NCI-H187 (cell line): ENCODE data around the gene GLS.
"Not testable (repeated sequence)": the region's sequence is repeated elsewhere in the genome, so short reads cannot be mapped to it uniquely, and the experiment has no call there.

Source experiments
- DNase-seq, 2 experiments: peaks; one replicate each; lab custom pipeline; 2025; lab: John Stamatoyannopoulos, UW

GLS gene

DNA sequence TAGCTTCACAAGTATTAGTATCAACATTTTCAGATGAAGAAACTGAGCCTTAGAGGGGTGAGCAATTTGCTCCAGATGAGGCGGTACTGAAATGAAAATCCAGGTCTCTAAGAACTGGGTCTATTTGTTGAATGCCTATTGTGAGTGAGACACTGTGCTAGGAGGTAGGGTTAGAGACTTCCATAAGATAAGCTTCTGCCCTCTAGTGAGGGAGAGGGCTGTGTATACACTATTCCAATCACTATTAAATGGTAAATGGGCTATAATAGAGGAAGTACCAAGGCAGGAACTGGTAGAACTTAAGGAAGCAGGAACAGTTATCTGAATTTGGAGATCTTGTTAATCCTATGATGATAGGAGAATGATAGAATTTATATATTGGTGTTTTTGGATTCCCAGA lies 23.6 kb upstream of the GLS start:
- DNase-seq = no peak

DNA sequence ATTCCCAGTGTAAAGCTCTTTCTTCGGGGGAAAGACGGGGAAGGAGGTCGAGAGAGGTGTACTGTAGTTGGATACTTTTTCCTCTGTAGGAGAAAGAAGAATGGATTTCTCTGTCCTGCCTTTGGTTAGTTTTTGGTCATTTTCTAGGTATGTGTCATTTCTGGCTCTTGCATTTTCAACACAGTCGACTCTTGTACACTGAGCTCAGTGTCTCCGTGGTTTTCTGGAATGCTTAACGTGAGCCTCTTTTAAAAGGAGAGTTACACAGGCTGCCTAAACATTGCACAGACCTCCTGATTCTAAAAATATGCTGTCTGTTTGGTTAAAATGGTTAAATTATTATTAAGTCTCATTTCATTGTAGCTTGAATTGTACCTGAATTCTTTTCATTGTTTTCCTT lies 21.8 kb upstream of the GLS start:
- no peak for DNase-seq

DNA sequence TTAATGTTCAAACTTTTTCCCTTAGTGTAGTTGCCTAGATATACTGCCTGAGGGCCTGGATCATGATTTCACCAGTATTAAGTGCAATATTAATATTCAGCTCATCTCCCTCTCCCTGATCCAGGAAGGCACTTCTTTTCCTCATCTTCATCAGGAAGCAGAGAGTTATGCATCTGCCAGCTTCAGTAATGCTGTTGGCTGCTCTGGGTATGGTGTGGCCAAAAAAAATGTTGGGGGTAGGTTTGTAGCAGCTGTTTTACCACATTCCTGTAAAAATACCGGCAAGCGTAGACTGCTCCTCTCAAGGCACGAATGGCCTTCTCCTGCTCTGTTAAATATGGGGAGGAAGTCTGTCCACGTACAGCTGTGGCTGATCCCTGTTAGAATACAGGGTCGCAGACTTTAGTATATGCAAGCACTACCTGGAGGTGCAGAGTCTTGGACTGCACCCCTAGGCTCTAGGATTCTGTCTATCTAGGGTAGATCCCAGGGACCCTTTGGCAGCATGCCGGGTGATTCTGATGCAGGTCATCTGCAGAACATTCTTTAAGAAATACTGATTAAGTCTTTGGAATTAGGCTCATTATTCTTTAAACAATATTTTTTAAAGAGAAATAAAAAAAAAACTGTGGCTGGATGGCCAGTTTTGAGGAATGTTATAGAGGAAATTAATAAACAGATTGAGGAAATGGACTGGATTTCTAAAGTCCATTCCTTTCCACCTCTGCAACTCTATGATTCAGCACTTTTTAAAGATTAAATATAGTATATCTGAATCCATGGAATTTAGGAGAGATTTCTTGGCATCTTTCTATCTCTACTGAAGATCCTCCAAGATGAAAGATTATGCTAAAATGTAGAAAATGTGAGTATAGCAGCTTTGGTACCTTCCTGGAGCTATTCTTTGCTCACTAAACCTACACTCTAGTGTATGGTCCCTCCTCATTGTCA lies 21.0 kb upstream of the GLS start:
- no peak for DNase-seq

DNA sequence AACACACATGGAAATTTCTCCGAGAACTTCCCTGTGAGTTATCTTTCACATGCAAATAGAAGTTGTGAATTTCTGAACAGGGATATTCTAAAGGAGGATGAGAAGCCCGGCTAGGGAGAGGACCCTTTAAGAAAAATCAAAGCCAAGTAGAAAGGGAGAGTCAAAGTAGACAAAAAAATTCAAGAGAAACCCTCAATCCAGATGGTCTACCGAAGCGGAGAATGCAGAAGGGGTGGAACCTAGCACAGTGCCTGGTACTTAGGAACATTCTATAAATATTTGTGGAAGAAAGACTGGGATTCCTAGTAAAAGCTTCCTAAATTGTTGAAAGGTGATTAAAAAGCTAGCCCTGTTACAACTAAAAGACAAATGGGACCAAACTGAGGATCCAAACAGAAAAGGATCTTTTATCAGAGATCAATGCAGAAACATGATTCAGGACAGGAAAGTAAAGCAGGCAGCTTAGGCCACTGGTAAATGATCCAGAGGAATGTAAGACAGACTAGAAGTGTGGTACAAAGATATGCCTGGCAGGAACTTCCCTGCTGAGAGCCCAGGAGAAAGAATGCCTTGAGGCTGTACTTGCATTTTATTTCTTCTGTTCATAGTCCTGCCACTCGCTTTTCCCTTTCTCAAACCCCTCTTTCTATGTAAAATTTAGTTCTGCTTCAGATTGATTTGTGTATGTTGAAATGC lies 19.5 kb upstream of the GLS start:
- no peak for DNase-seq

DNA sequence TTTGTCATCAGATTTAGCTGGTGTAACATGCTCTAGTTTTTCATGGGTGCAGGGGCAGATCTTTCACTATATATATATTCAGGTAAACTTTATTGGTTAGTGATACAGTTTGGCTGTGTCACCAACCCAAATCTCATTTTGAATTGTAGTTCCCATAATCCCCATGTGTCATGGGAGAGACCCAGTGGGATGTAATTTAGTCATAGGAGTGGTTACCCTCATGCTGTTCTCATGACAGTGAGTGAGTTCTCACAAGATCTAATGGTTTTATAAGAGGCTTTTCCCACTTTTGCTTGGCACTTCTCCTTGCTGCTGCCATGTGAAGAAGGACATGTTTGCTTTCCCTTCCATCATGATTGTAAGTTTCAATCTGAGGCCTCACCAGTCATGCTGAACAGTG lies 18.5 kb upstream of the GLS start:
- peak in 1 of 2 experiments; percentile 47 for DNase-seq

DNA sequence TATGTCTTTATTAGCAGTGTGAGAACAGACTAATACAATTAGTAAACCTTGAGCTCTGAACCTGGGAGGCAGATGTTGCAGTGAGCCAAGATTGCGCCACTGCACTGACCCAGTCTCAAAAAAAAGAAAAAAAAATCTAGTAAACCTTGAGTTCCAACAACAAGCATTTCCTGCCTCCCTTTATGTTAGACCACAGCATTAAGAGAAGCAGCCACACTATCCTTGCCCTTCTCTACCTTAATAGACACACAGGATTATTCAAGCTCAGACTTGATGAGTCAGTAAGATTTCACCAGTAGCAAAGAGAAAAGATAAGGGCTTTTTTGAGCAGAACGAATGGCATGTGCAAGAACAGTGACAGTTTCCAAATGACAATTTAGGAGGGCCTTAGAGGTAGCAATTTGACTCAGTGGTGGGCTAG lies 18.0 kb upstream of the GLS start:
- DNase-seq = peak in 1 of 2 experiments; percentile 47

DNA sequence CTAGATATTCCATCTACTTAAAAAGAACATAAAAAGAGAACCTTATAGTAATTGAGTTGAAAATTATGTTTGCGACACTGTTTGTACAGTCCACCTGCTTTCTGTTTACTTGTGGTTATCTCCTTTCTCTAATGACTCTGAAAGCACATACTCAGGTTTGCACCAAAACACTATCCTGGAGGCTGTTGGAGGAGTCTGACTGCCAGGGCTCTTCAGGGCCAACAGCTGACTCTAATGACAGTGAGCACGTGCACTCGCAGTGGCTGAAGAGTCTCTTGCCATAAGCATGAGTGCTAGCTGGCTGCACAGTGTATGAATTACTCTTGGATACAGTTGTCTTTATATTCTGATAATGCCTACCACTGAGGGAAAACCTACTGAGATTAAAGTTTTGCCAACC lies 16.7 kb upstream of the GLS start:
- DNase-seq = peak; percentile 59 to 82

DNA sequence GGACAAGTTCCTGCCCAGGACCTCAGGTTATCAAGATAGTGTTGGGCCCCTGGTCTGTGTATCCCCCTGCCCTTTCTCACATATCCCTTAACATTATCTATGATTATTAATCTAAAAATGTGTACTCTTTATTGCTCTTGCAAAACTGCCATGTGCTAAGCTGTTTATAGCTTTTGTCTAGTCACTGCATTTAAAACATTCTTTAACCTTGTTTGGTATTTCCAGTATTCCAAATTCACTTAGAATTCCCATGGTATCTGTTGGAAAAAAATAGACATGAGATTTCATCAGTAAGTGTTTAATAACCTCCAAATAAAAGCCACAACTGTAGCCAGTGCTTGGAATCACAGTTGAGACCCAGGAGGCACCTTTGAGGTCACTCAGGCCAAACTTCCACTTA lies 16.2 kb upstream of the GLS start:
- DNase-seq = no peak

DNA sequence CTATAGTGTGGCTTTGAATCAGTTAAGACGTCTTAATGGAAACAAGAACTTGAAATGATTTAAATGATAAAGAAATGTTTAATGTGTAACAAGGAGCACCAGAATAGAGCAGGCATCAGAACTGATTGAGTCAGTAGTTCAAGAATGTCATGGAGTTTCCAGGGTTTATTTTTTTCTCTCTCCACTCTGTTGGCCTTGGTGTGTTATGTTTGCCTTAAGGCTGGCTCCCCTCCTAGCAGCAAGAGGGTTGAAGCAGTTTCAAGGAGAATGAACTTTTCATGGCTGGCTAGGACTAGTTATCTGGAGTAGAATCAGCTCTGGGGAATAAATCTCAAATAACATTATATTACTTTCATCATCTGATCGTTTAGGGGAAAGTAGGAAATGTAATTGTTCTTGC lies 13.4 kb upstream of the GLS start:
- DNase-seq = no peak

DNA sequence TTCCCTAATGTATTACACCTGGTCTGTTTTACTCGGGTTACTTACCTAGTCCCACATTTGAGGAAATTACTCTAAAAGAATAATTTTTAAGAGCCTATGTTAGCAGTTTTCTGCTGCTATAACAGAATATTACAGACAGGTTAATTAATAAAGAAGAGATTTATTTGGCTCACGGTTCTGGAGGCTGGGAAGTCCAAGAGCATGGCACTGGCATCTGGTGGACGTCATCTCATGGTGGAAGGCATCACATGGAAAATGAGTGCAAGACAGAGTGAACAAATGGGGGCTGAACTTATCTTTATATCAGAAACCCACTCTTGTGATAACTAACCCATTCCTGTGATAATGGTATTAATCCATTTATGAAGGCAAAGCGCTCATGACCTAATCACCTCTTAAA lies 12.8 kb upstream of the GLS start:
- no peak for DNase-seq

DNA sequence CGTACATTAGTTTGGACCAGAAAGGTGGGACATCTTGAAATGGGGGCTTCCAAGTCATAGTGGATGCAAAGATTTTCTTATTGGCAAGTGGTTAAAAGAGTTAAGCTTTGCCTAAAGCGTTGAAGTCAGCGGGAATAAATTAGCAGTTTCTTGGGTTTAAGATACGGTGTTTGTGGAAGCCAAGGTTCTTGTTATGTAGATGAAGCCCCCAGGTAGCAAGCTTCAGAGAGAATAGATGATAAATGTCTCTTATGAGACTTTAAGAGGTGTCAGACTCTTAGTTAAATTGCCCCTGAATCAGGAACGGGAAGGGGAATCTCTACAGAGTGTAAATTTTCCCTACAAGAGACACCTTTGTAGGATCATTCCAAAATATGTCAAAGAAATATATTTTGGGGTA lies 10.9 kb upstream of the GLS start:
- no peak for DNase-seq

DNA sequence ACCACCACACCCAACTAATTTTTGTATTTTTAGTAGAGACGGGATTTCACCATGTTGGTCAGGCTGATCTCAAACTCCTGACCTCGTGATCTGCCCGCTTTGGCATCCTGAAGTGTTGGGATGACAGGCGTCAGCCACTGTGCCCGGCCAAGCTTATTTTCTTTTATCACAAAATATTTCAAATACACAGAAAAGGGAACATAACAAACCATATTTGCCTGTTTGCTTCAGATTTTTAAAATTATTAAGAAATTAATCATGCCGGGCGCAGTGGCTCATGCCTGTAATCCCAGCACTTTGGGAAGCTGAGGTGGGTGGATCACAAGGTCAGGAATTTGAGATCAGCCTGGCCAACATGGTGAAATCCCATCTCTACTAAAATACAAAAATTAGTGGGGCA lies 7.2 kb upstream of the GLS start:
- DNase-seq = not testable (repeated sequence)

DNA sequence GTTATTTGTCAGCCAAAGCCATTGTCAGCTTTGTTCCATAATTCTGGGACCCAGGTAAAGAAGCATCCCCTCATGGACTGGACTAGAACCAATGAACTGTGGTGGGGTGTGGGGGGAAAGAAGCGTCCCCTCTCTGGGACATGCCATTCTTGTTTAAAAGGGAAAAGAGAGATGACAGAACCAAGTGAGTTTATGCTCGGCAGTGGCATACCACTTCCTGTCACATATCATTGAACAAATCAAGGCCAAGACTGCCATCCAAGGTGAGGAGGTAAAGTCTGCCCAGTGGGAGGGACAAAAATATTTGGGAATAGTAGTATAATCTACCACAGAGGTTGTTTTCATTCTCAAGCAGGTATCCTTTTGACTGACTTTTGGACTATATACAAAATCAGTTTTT lies 4.7 kb upstream of the GLS start:
- DNase-seq = no peak

DNA sequence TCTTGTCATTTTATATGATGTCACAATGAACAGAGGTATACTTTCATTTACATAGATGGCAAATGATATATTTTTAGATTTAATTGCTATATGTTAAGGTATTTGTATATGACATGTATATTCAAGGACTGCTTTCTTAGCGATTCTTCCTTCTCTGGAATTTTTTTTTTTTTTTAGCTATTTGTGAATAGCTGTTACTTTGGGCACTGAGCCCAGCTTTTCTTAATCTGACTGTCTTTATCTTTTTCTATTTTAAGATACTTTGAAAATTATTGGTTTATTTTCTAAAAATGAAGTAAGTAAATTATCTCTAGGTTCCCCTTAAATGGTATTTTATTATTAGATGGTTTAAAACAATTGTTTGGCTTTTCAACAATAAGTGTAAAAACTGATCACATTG lies 4.0 kb upstream of the GLS start:
- DNase-seq = no peak

DNA sequence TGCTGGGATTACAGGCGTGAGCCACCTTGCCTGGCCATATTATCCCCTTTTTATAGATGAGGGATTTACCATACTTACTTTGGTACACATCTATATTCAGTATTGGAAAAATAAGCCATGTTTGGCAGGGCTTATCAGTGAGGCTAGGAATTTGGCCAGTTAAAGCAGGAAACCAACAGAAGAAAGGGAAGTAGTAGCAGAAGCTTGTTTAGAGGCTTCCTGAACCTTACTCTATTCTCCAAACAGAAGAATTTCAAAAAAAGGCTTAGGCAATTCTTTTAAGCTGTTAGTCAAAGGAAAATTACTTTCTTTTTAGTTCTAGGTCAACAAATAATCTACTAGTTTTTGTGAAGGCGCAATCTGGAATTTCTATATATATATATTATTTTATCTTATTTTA lies 3.2 kb upstream of the GLS start:
- DNase-seq = no peak

DNA sequence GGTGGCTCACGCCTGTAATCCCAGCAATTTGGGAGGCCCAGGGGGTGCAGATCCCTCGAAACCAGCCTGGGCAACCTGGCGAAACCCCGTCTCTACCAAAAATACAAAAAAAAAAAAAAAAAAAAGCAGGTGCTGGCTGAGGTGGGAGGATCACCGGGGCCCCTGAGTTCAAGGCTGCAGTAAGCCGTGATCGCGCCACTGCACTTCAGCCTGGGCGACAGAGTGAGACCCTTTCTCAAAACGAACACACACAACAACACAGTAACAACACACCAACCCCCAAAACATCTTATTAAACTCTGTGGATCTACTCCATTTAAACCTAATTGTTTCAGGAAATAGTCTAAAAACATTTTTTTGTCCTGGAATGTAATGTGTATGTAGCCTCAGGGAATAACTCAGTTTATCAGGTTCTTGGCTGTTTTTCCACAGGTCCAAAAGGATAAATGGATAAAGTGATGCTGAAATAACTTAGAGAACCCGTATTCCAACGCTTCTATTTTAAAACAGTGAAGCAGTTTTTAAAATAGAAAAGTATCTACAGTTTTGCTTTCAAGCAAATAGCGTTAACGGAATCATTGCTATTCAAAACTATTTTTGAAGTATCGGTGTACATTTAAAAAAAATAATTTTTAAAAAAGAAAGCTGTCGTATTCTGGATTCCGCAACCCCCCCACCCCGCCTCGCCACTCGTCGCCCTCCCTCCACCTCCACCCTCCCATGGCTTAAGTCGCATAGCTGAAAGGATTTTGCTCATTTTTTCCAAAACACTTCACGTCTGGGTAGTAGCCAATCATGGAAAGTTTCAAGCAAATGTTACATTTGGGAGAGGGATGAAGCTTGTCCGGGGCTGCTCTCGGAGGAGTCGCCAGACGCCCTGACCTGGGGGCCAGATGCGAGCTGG lies 895 bp upstream of the GLS start:
- no peak for DNase-seq

DNA sequence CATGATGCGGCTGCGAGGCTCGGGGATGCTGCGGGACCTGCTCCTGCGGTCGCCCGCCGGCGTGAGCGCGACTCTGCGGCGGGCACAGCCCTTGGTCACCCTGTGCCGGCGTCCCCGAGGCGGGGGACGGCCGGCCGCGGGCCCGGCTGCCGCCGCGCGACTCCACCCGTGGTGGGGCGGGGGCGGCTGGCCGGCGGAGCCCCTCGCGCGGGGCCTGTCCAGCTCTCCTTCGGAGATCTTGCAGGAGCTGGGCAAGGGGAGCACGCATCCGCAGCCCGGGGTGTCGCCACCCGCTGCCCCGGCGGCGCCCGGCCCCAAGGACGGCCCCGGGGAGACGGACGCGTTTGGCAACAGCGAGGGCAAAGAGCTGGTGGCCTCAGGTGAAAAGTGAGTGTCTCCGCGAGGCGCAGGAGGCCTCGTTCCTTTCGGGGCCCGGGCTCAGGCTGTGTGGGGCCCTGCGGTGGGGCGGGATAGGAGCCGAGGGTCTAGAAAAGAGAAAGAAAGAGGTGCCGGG lies 520 bp downstream of the GLS start:
- DNase-seq = no peak

DNA sequence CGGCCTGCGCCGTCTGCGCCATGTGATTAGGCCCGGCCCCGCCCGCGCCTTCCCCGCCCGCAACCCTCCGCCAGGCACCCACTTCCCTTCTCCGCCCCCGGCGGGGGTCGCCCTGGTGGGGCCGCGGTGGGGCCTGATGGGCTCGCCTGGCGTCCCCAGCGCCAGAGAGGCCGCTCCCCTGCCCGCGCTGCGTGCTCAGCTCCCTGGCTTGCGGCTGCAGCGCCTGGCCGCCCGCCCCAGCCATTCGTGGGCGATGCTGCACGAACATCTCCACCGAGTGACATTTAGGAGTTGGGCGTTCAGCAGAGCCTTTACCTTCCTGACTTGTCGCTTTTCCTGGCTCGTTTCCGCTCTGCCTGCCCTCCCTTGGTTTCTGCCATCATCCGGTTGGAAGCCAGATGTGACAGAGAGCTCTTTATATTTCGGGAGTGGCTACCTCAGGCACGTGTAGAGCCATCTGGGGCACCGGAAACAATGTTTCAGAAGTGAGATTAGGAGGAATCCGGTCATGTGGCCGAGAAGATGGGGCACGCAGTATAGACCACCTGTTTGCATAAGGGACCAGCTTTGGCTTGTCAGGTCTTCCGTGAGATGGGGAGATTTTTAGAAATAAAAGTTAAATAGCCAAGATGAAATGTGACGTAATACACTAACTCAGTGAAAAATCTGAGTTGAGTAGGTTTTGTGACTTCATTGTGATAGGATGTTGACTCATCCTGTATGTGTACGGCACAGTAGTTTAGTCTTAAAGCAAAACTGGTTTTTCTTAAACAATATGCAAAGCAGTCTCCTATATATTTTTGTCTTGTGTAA lies 1.2 kb downstream of the GLS start:
- DNase-seq = no peak

DNA sequence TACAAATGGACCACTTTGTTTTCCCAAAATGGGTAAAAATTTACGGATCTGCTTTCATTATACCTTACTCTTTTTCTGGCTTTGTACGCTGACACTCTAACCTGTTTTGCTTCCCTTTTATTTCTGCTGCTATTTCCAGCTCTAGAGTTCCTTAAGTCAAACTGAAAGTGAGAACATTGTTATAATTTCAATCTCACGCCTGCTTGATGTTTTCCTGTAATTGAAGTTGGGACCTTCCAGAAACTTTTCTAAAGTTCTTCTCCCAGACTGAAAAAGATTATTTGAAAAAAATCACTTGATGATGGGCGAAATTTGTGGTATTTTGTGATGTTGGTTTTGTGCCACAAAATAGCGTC lies 1.8 kb downstream of the GLS start:
- no peak for DNase-seq

DNA sequence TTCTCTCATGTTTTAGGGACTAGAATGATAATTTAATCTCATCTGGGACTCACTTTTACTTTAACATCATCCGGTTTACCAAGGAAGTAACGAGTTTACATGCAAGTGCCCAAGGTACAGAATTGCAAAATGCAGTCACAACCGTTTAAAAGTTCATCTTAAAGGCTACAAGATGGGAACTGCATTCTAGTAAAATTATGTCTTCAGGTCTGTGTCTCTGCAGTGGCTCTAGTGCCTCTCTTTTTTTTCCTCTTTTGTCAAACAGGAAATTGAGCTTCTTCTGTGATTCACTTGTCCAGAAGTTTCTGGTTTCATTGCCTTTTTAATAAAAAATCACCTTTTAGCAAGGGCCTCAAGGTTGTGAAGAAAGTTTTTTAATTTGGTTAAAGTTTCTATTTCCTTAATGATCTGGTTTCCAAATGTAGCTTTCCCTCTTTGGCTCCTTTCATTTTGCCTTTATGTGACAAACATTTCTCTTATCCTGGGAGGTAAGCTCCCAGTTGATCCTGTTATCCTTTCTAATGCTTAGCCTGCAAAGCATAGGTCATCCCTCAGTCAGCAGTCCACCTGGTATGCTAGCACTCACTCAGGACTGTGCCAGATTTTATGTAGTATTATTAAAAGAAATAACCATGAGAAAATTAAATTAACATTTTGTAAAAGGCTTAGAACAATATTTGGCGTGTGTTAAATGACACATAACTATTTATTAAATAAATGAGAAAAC lies 2.4 kb downstream of the GLS start:
- no peak for DNase-seq

DNA sequence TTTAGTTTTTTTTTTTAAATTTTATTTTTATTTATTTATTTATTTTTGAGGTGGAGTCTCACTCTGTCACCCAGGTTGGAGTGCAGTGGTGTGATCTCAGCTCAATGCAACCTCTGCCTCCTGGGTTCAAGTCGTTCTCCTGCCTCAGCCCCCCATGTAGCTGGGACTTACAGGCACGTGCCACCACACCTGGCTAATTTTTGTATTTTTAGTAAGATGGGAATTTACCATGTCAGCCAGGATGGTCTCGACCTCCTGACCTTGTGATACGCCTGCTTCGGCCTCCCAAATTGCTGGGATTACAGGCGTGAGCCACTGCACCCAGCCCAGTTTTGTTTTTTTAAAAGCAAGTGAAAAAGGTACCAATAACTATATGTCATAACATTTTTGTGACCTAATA lies 5.2 kb downstream of the GLS start:
- DNase-seq = not testable (repeated sequence)
